Natural killer cell (primary cell): ENCODE measurements around the gene ACAD8. TPM values are rescaled to one million over a fixed set of nuclear protein-coding genes. Genes with fewer than 3 reads are reported as not detected.

ENCODE experiments used
- ATAC-seq, 3 donors: fragments of 150-1000 bp in 2 of 3; fragments of 200-7000 bp in 1 of 3; cut with Tn5 transposase; 1 replicate in 1 of 3; 2 replicates in 2 of 3; pipeline ENCODE4 v1.10.0; 2021; ENCODE audit warnings: mild to moderate bottlenecking in 2 of 3, moderate library complexity in 2 of 3
- DNase-seq, 2 donors: peaks; one replicate each; pipeline versions ENCODE4 v3.0.0 to v3.0.0-alpha.2; 2013 to 2021; ENCODE audit warnings: mixed read lengths in 1 of 2
- H3K27ac ChIP-seq: one replicate; pipeline ENCODE4 v1.5.1; 2013; ENCODE audit warnings: mild to moderate bottlenecking, low read length
- H3K27me3 ChIP-seq: one replicate; pipeline ENCODE4 v1.6.1; 2013; ENCODE audit warnings: low read length; ENCODE audit not compliant: control insufficient read depth, insufficient read depth
- H3K36me3 ChIP-seq: one replicate; pipeline ENCODE4 v1.6.1; 2013; ENCODE audit warnings: low read length; ENCODE audit not compliant: control insufficient read depth, insufficient read depth
- H3K4me1 ChIP-seq: one replicate; pipeline ENCODE4 v1.6.1; 2013; ENCODE audit warnings: low read length; ENCODE audit not compliant: control insufficient read depth, insufficient read depth
- H3K4me3 ChIP-seq: one replicate; pipeline ENCODE4 v1.5.1; 2013; ENCODE audit warnings: low read length
- H3K9me3 ChIP-seq: one replicate; pipeline ENCODE4 v1.6.1; 2013; ENCODE audit warnings: low read length; ENCODE audit not compliant: control insufficient read depth, insufficient read depth
- H3K27ac Mint-ChIP-seq, 2 donors: one replicate each; pipeline ENCODE4 v1.8.0; 2022; ENCODE audit warnings: mild to moderate bottlenecking in 2 of 2, mixed read lengths in 2 of 2, moderate library complexity in 1 of 2
- H3K27me3 Mint-ChIP-seq, 2 donors: one replicate each; pipeline ENCODE4 v1.8.0; 2022; ENCODE audit warnings: low read depth in 2 of 2, mixed read lengths in 2 of 2
- H3K36me3 Mint-ChIP-seq: one replicate; pipeline ENCODE4 v1.8.0; 2022; ENCODE audit warnings: mixed read lengths
- H3K4me1 Mint-ChIP-seq, 2 donors: one replicate each; pipeline ENCODE4 v1.8.0; 2022; ENCODE audit warnings: mixed read lengths in 2 of 2
- H3K4me3 Mint-ChIP-seq: one replicate; pipeline ENCODE4 v1.8.0; 2022; ENCODE audit warnings: mild to moderate bottlenecking, moderate library complexity, mixed read lengths
- H3K9me3 Mint-ChIP-seq, 2 donors: one replicate each; pipeline ENCODE4 v1.8.0; 2022; ENCODE audit warnings: mixed read lengths in 2 of 2
- CTCF ChIP-seq: fragments of 200-600 bp; IDR thresholded peaks from one replicate; pipeline ENCODE4 v1.8.0; 2022; ENCODE audit warnings: antibody characterized with exemption
- whole genome bisulfite sequencing: methylation state at CpG from one replicate; pipeline ENCODE4 v1.1.7; 2013; ENCODE audit warnings: missing lambda C conversion rate; ENCODE audit not compliant: insufficient coverage; 5-methylcytosine and 5-hydroxymethylcytosine counted together
- intact Hi-C: fragments of 100-400 bp; cut with micrococcal nuclease; formaldehyde crosslinking; loops from one replicate; pipeline ENCODE4 v1.14.2; 2022
- total RNA-seq, 4 donors: library from RNA; stranded (reverse); fragments of 120-200 nt in 1 of 4; gene quantifications; one replicate each; pipeline versions ENCODE4 v1.2.3 to v1.2.4, GENCODE V29; 2013 to 2022

The ACAD8 gene
- total RNA-seq, 3 donors from 2014 or later (not counting 1 experiment from before 2014, with no cell fraction given): 24.3 to 42.5 (median 39.3) TPM

- Histone ChIP-seq H3K27ac (no peak overlapping the region), H3K36me3 (peaks cover 31% of the 10 kb centered on the region), H3K9me3 (no peaks in the 10 kb centered on the region), H3K4me1 (peaks cover 20% of the 10 kb centered on the region), H3K27me3 (no peaks in the 10 kb centered on the region), H3K4me3 (no peak overlapping the region)
- WGBS: 94% methylated on average over 11 of the region's 11 CpGs
- no peak for TF ChIP-seq CTCF
- Mint-ChIP-seq H3K27ac (no peak overlapping the region), H3K36me3 (peaks cover 7% of the 10 kb centered on the region), H3K4me3 (no peak overlapping the region), H3K27me3 (no peaks in the 10 kb centered on the region), H3K4me1 (peaks cover 18 to 41% of the 10 kb centered on the region in 2 donors), H3K9me3 (no peaks in the 10 kb centered on the region)
- DNase-seq (no peak), ATAC-seq (no peak)
- intact Hi-C loops: no loop called here
Observed at GRCh38 chr11:134257101-134257500, 3.7 kb downstream of the ACAD8 start.

- Histone ChIP-seq H3K4me1 (peaks cover 14% of the 10 kb centered on the region), H3K36me3 (peaks cover 45% of the 10 kb centered on the region), H3K27me3 (no peaks in the 10 kb centered on the region), H3K9me3 (no peaks in the 10 kb centered on the region), H3K27ac (no peak overlapping the region), H3K4me3 (no peak overlapping the region)
- no peak for ATAC-seq
- peaks cover 7% of the 10 kb centered on the region for H3K36me3 Mint-ChIP-seq
- TF ChIP-seq CTCF: no peak
- no peaks in the 10 kb centered on the region for H3K27me3 Mint-ChIP-seq
- H3K4me3 Mint-ChIP-seq: no peak overlapping the region
- H3K4me1 Mint-ChIP-seq: peaks cover 6 to 28% of the 10 kb centered on the region in 2 donors
- intact Hi-C loops: no loop called here
- no peak overlapping the region for H3K27ac Mint-ChIP-seq
- WGBS: 95% methylated on average over 4 of the region's 4 CpGs
- no peaks in the 10 kb centered on the region for H3K9me3 Mint-ChIP-seq
- no peak for DNase-seq
Observed at GRCh38 chr11:134258577-134258976, 5.2 kb downstream of the ACAD8 start.

- TF ChIP-seq CTCF: no peak
- intact Hi-C loops: no loop called here
- no peaks in the 10 kb centered on the region for H3K27me3 Mint-ChIP-seq
Observed at GRCh38 chr11:134260503-134260902, 7.1 kb downstream of the ACAD8 start.

GRCh38 chr11:134260983-134261382, 7.6 kb downstream of the ACAD8 start:
- Mint-ChIP-seq H3K27ac (no peak overlapping the region), H3K4me1 (peaks cover 0 to 8% of the 10 kb centered on the region in 2 donors), H3K27me3 (no peaks in the 10 kb centered on the region), H3K9me3 (no peaks in the 10 kb centered on the region), H3K4me3 (no peak overlapping the region), H3K36me3 (peaks cover 7% of the 10 kb centered on the region)
- no peak overlapping the region for H3K4me3 ChIP-seq
- WGBS: 95% methylated on average over 16 of the region's 16 CpGs
- DNase-seq: no peak
- ATAC-seq: no peak
- H3K9me3 ChIP-seq: no peaks in the 10 kb centered on the region
- H3K27me3 ChIP-seq: no peaks in the 10 kb centered on the region
- H3K4me1 ChIP-seq: peaks cover 7% of the 10 kb centered on the region
- H3K27ac ChIP-seq: no peak overlapping the region
- TF ChIP-seq CTCF: no peak
- H3K36me3 ChIP-seq: peaks cover 48% of the 10 kb centered on the region
- intact Hi-C loops: no loop called here

More at GRCh38 chr11:134260503-134260902, 7.1 kb downstream of the ACAD8 start:
- Histone ChIP-seq H3K9me3 (no peaks in the 10 kb centered on the region), H3K4me1 (peaks cover 7% of the 10 kb centered on the region), H3K27me3 (no peaks in the 10 kb centered on the region), H3K36me3 (peaks cover 48% of the 10 kb centered on the region), H3K4me3 (no peak overlapping the region), H3K27ac (no peak overlapping the region)
- peaks cover 7% of the 10 kb centered on the region for H3K36me3 Mint-ChIP-seq
- no peak for DNase-seq
- no peaks in the 10 kb centered on the region for H3K9me3 Mint-ChIP-seq
- no peak overlapping the region for H3K27ac Mint-ChIP-seq
- ATAC-seq: no peak
- H3K4me3 Mint-ChIP-seq: no peak overlapping the region
- H3K4me1 Mint-ChIP-seq: peaks cover 0 to 13% of the 10 kb centered on the region in 2 donors
